Sigmoid colon (tissue), 4 donors: Measurements from ENCODE around the gene DUSP22.

Experiments used
- EP300 ChIP-seq, 4 donors: sonication (generic); formaldehyde crosslinking; IDR thresholded peaks; one replicate each; pipeline ENCODE4 v1.6.1; 2017; ENCODE audit warnings: antibody characterized with exemption in 4 of 4
- POLR2A ChIP-seq, 2 donors: fragments of 450-650 bp; IDR thresholded peaks; one replicate each; pipeline ENCODE4 v1.6.1; 2016; ENCODE audit warnings: antibody characterized with exemption in 2 of 2, mild to moderate bottlenecking in 2 of 2, moderate library complexity in 2 of 2
- POLR2AphosphoS5 ChIP-seq, 4 donors: sonication (generic); formaldehyde crosslinking; IDR thresholded peaks; one replicate each; pipeline ENCODE4 v1.6.1; 2017; ENCODE audit warnings: antibody characterized with exemption in 4 of 4
- TF ChIP-seq, protein P1 (sequence below), 4 experiments: fragments of 450-650 bp in 3 of 4; fragments of 200-600 bp in 1 of 4; IDR thresholded peaks; one replicate each; pipeline ENCODE4 v1.5.1; 2016 to 2019; ENCODE audit warnings: antibody characterized with exemption in 4 of 4, mild to moderate bottlenecking in 3 of 4, moderate library complexity in 2 of 4

DNA sequence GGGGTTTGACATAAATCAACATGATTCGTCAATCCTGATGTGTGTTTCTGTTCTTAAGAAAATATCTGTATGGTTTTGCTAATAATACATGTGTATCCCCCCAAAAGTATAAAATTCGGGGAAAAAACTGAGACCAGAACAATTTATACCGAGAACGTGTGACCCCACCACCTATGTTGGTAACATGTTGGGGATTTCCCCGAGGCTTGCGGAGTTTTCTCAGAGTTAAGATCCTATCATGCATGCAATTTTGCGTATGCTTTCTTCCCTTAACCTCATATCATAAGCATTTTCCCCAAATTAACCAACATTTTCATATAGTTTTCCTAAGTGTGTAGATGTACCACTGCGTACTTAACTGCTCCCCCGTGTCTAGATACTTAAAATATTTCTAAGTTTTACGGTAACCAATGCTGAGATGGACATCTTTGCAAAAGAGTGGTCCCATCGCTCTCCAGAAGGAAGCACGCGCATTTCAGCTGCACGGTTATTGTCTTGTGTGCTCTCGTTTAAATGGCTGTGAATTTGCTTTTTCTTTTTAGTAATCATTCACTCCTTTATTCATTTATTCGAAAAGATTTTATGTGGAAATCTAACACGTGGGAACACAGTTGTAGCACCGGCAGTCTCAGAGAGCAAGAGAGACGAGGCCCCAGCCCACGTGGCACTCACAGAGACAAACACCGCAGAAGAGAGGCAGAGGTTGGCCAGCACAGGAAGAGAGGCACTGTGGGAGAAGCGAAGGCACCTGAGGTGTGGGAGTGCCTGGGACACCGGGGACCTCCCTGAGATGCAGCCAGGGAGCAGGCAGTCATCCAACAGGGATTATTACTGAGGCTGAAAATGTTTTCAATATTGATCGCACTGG, 86.0 kb downstream of the DUSP22 start:
- no peak for TF ChIP-seq EP300 (IDR thresholded peaks at IDR 0.05)
- TF ChIP-seq, protein P1, sequence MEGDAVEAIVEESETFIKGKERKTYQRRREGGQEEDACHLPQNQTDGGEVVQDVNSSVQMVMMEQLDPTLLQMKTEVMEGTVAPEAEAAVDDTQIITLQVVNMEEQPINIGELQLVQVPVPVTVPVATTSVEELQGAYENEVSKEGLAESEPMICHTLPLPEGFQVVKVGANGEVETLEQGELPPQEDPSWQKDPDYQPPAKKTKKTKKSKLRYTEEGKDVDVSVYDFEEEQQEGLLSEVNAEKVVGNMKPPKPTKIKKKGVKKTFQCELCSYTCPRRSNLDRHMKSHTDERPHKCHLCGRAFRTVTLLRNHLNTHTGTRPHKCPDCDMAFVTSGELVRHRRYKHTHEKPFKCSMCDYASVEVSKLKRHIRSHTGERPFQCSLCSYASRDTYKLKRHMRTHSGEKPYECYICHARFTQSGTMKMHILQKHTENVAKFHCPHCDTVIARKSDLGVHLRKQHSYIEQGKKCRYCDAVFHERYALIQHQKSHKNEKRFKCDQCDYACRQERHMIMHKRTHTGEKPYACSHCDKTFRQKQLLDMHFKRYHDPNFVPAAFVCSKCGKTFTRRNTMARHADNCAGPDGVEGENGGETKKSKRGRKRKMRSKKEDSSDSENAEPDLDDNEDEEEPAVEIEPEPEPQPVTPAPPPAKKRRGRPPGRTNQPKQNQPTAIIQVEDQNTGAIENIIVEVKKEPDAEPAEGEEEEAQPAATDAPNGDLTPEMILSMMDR (IDR thresholded peaks at IDR 0.05) = no peak
- TF ChIP-seq POLR2A (IDR thresholded peaks at IDR 0.05) = no peak
- TF ChIP-seq POLR2AphosphoS5 (IDR thresholded peaks at IDR 0.05) = no peak
